ENCODE results near the gene GRIP1.

- no peak for TF ChIP-seq CTCF (IDR thresholded peaks at IDR 0.05)
- TF ChIP-seq ZFX (IDR thresholded peaks at IDR 0.05; ENCODE audit: borderline replicate concordance): no peak
Measured at GRCh38 chr12:66629138-66629870, 49.6 kb downstream of the GRIP1 start.

All from 22Rv1 (cell line).